ENCODE measurements around the gene MRPL11. TPM values are rescaled to one million over a fixed set of nuclear protein-coding genes. Genes with fewer than 3 reads are reported as not detected.

MRPL11 gene
- total and polyA plus RNA-seq, 10 of the 15 experiments (the other 5 are each of a cell fraction or from before 2014, with no cell fraction given), result 43.5 to 248 (median 109) TPM

DNA sequence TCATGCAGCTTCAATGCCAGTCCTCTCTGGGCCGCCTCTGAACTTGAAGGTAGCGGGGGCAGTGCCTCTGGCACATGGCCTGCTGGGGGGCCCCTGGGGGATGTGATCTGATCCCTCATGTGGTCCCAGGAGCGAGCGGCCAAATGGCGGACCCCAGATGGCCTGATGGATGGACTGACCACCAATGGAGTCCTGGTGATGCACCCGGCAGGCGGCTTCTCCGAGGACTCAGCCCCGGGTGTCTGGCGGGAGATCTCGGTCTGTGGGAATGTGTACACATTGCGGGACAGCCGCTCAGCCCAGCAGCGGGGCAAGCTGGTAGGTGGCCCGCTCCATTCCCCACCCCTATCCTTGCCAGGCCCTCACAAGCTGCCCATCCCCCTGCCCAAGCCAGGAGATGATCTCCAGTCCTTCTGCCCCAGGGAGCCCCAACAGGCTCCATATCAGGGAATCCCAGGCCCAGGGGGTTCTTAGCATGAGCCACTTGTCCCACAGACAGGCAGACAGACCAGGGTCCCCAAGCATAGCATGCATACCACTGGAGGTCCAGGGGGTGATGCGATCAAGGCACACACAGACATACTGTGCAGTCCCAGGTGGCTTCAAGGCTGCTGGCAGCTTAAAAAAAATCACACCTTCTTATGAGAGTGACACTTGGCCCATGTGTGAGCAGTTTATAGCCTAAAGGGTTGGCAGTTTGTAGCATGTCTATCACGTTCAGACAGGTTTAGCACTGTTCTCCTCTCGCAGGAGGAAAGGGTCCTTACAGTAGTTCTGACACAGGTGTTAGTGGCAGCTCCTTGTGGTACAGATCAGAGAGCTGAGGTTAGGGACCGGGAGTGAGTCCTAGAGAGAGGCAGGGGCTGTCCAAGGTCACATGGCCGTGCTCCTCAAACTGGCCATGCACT is 35.2 kb upstream of the MRPL11 start (continued):
- TF ChIP-seq EGR1 (IDR thresholded peaks at IDR 0.05; ENCODE audit: borderline replicate concordance in 1 of 2, low read depth in 2 of 2, low read length in 2 of 2), result no peak
- no peak for TF ChIP-seq CBFB (IDR thresholded peaks at IDR 0.05; ENCODE audit: low read depth)
- no peak for TF ChIP-seq IRF4 (IDR thresholded peaks at IDR 0.05; ENCODE audit: low read depth, low read length)
- no peak for TF ChIP-seq WRNIP1 (IDR thresholded peaks at IDR 0.05; ENCODE audit: borderline replicate concordance, low read depth, low read length)
- TF ChIP-seq, protein P1, sequence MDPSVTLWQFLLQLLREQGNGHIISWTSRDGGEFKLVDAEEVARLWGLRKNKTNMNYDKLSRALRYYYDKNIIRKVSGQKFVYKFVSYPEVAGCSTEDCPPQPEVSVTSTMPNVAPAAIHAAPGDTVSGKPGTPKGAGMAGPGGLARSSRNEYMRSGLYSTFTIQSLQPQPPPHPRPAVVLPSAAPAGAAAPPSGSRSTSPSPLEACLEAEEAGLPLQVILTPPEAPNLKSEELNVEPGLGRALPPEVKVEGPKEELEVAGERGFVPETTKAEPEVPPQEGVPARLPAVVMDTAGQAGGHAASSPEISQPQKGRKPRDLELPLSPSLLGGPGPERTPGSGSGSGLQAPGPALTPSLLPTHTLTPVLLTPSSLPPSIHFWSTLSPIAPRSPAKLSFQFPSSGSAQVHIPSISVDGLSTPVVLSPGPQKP (IDR thresholded peaks at IDR 0.05; ENCODE audit: low read depth, low read length), result no peak
- TF ChIP-seq, protein P2, sequence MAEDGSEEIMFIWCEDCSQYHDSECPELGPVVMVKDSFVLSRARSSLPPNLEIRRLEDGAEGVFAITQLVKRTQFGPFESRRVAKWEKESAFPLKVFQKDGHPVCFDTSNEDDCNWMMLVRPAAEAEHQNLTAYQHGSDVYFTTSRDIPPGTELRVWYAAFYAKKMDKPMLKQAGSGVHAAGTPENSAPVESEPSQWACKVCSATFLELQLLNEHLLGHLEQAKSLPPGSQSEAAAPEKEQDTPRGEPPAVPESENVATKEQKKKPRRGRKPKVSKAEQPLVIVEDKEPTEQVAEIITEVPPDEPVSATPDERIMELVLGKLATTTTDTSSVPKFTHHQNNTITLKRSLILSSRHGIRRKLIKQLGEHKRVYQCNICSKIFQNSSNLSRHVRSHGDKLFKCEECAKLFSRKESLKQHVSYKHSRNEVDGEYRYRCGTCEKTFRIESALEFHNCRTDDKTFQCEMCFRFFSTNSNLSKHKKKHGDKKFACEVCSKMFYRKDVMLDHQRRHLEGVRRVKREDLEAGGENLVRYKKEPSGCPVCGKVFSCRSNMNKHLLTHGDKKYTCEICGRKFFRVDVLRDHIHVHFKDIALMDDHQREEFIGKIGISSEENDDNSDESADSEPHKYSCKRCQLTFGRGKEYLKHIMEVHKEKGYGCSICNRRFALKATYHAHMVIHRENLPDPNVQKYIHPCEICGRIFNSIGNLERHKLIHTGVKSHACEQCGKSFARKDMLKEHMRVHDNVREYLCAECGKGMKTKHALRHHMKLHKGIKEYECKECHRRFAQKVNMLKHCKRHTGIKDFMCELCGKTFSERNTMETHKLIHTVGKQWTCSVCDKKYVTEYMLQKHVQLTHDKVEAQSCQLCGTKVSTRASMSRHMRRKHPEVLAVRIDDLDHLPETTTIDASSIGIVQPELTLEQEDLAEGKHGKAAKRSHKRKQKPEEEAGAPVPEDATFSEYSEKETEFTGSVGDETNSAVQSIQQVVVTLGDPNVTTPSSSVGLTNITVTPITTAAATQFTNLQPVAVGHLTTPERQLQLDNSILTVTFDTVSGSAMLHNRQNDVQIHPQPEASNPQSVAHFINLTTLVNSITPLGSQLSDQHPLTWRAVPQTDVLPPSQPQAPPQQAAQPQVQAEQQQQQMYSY (CRISPR knock-in tag; IDR thresholded peaks at IDR 0.05), result no peak

Measured in GM12878 (cell line).